Activated naive CD4-positive, alpha-beta T cell treated with anti-CD3 and anti-CD28 coated beads, Interleukin-2, amount 50 U/mL, for 72 hours (primary cell): ENCODE data around the gene TEX50. TPM values are rescaled to one million over a fixed set of nuclear protein-coding genes. Genes with fewer than 3 reads are reported as not detected.
"Not testable (repeated sequence)": the region's sequence is repeated elsewhere in the genome, so short reads cannot be mapped to it uniquely, and the experiment has no call there.

Experiments used
- ATAC-seq, 2 donors: fragments of 150-1000 bp; cut with Tn5 transposase; 2 replicates each; pipeline ENCODE4 v1.10.0; 2021; ENCODE audit warnings: mild to moderate bottlenecking in 2 of 2, moderate library complexity in 2 of 2
- DNase-seq, 2 donors: peaks; one replicate each; pipeline ENCODE4 v3.0.0; 2021 to 2022; ENCODE audit warnings: low spot score in 2 of 2
- H3K27ac Mint-ChIP-seq, 2 donors: one replicate each; pipeline ENCODE4 v1.8.0; 2022; ENCODE audit warnings: mild to moderate bottlenecking in 2 of 2, mixed read lengths in 2 of 2
- H3K36me3 Mint-ChIP-seq, 2 donors: one replicate each; pipeline ENCODE4 v1.8.0; 2022; ENCODE audit warnings: mixed read lengths in 2 of 2
- H3K9me3 Mint-ChIP-seq, 2 donors: one replicate each; pipeline ENCODE4 v1.8.0; 2022; ENCODE audit warnings: mixed read lengths in 2 of 2
- total RNA-seq, 2 donors: library from RNA; stranded (reverse); gene quantifications; one replicate each; pipeline ENCODE4 v1.2.3, GENCODE V29; 2022

The TEX50 gene, protein sequence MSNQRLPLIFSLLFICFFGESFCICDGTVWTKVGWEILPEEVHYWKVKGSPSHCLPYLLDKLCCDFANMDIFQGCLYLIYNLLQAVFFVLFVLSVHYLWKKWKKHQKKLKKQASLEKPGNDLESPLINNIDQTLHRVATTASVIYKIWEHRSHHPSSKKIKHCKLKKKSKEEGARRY
- not detected for total RNA-seq

DNA sequence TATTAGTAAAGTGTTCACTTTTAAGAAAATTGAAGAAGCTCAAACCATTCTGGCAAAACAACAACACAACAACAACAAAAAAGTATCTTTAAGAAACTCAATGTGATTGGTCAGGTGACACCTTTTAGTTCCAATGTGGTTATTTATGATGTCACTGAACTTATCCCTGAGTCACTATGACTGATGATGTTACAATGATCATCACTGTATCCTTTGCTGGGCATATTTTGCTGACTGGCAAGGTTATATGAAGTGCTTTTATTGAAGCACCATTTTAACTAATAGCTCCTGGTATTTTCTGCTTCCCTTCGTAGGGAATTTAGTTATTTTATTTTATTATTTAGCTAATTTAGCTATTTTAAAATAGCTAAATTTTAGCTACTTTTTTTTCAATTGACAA, at the start of gene TEX50:
TEX50 (plus strand) TSS at position 223 of the 400 bp plus-strand sequence. CDS start 184 bp downstream, outside the sequence.
- H3K9me3 Mint-ChIP-seq, result peaks cover 8 to 12% of the 10 kb centered on the region in 2 donors
- no peak for ATAC-seq
- DNase-seq, result no peak

GRCh38 chr1:173590557-173590956, 44.6 kb upstream of the TEX50 start:
- H3K27ac Mint-ChIP-seq, result no peak overlapping the region
- ATAC-seq (peak in 1 of 2 donors; percentile 46), DNase-seq (no peak)
- H3K9me3 Mint-ChIP-seq, result no peaks in the 10 kb centered on the region
- H3K36me3 Mint-ChIP-seq, result no peaks in the 10 kb centered on the region

More for the DNA sequence above, at the start of gene TEX50:
- Mint-ChIP-seq H3K27ac (no peak within 1 kb of the TSS), H3K36me3 (peaks cover 7 to 8% of the 10 kb centered on the region in 2 donors)

- not testable (repeated sequence) for H3K27ac Mint-ChIP-seq, H3K36me3 Mint-ChIP-seq, ATAC-seq, H3K9me3 Mint-ChIP-seq, DNase-seq
Measured at GRCh38 chr1:173591138-173591537, 44.0 kb upstream of the TEX50 start.

- ATAC-seq (no peak), DNase-seq (no peak)
- no peaks in the 10 kb centered on the region for H3K36me3 Mint-ChIP-seq
- no peak overlapping the region for H3K27ac Mint-ChIP-seq
- no peaks in the 10 kb centered on the region for H3K9me3 Mint-ChIP-seq
Measured at GRCh38 chr1:173596097-173596825, 38.9 kb upstream of the TEX50 start.

- H3K36me3 Mint-ChIP-seq, result no peaks in the 10 kb centered on the region
- H3K27ac Mint-ChIP-seq, result no peak overlapping the region
- no peaks in the 10 kb centered on the region for H3K9me3 Mint-ChIP-seq
- no peak for DNase-seq
- no peak for ATAC-seq
Measured at GRCh38 chr1:173601588-173601987, 33.5 kb upstream of the TEX50 start.

- DNase-seq (no peak), ATAC-seq (no peak)
- H3K36me3 Mint-ChIP-seq, result no peaks in the 10 kb centered on the region
- H3K9me3 Mint-ChIP-seq, result no peaks in the 10 kb centered on the region
- H3K27ac Mint-ChIP-seq, result no peak within 1 kb of the TSS
Measured at GRCh38 chr1:173603056-173603591, 32.0 kb upstream of the TEX50 start, which contains the start of gene SLC9C2. TSS of gene SLC9C2 (minus strand) at chr1:173603072. CDS start at chr1:173601776, 1,296 bp downstream.

GRCh38 chr1:173608503-173609216, 26.5 kb upstream of the TEX50 start:
- H3K9me3 Mint-ChIP-seq, result peaks cover 4% of the 10 kb centered on the region in 2 donors
- H3K36me3 Mint-ChIP-seq, result peaks cover 5 to 7% of the 10 kb centered on the region in 2 donors
- no peak overlapping the region for H3K27ac Mint-ChIP-seq
- no peak for DNase-seq
- no peak for ATAC-seq

DNA sequence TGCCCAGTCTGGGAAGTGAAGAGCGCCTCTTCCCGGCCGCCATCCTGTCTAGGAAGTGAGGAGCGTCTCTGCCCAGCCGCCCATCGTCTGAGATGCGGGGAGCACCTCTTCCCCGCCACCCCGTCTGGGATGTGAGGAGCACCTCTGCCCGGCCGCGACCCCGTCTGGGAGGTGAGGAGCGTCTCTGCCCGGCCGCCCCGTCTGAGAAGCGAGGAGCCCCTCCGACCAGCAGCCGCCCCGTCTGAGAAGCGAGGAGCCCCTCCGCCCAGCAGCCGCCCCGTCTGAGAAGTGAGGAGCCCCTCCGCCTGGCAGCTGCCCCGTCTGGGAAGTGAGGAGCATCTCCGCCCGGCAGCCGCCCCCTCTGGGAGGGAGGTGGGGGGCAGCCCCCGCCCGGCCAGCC, 22.1 kb upstream of the TEX50 start:
- not testable (repeated sequence) for H3K27ac Mint-ChIP-seq, H3K9me3 Mint-ChIP-seq, DNase-seq, ATAC-seq
- peaks cover 12 to 18% of the 10 kb centered on the region in 2 donors for H3K36me3 Mint-ChIP-seq

DNA sequence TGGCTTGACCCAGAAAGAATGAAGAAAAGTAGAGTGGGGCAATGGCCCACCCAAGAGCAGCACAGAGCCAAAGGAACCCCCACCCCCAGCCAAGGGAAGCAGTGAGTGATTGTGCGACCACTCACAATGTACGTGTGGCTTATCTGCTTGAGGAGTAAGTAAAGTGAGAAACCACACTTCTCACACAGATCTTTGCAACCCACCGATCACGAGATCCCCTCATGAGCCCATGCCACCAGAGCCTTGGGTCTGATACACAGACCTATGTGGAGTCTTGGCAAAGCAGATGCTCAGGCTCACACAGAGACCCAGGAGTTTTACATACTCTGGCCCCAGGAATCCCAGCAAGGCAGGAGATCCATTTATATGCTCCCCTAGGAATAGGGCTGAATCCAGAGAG, 18.3 kb upstream of the TEX50 start:
- ATAC-seq, result no peak

DNA sequence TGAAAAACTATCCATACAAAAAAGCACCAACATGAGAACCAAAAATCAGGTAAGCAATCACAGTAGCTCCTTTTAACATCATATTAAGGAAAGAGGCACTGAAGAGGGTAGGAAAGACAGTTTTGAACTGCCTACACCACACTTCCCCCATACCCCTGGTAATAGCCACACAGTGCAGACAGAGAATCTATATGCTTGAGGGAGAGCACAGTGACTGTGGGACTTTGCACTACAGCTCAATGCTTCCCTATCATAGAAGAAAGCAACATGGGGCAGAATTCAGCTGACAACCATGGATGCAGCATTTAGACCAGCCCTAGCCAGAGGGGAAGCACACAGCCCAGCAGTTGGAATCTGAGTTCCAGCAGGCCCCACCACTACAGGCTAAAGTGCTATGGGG, 7.9 kb upstream of the TEX50 start:
- no peak overlapping the region for H3K27ac Mint-ChIP-seq
- ATAC-seq (no peak), DNase-seq (no peak)
- peaks cover 0 to 6% of the 10 kb centered on the region in 2 donors for H3K36me3 Mint-ChIP-seq
- H3K9me3 Mint-ChIP-seq, result peaks cover 5 to 6% of the 10 kb centered on the region in 2 donors

More for the DNA sequence above, 18.3 kb upstream of the TEX50 start:
- H3K9me3 Mint-ChIP-seq, result peaks cover 28 to 30% of the 10 kb centered on the region in 2 donors
- DNase-seq, result no peak
- H3K36me3 Mint-ChIP-seq, result peaks cover 37 to 41% of the 10 kb centered on the region in 2 donors
- H3K27ac Mint-ChIP-seq, result no peak overlapping the region

GRCh38 chr1:173628888-173629287, 6.2 kb upstream of the TEX50 start:
- ATAC-seq, result no peak
- DNase-seq, result no peak

GRCh38 chr1:173637236-173638042, 2.3 kb downstream of the TEX50 start:
- H3K27ac Mint-ChIP-seq, result peak overlapping the region in 1 of 2 donors; percentile 70
- not testable (repeated sequence) for H3K36me3 Mint-ChIP-seq, DNase-seq, ATAC-seq
- peaks cover 8 to 12% of the 10 kb centered on the region in 2 donors for H3K9me3 Mint-ChIP-seq

More at GRCh38 chr1:173628888-173629287, 6.2 kb upstream of the TEX50 start:
- no peak overlapping the region for H3K27ac Mint-ChIP-seq
- no peaks in the 10 kb centered on the region for H3K36me3 Mint-ChIP-seq
- no peaks in the 10 kb centered on the region for H3K9me3 Mint-ChIP-seq

- DNase-seq, result no peak
- H3K9me3 Mint-ChIP-seq, result peaks cover 11 to 12% of the 10 kb centered on the region in 2 donors
- H3K36me3 Mint-ChIP-seq, result peaks cover 8 to 12% of the 10 kb centered on the region in 2 donors
- H3K27ac Mint-ChIP-seq, result peak overlapping the region in 1 of 2 donors; percentile 70
- no peak for ATAC-seq
Measured at GRCh38 chr1:173638043-173639021, 3.2 kb downstream of the TEX50 start.

DNA sequence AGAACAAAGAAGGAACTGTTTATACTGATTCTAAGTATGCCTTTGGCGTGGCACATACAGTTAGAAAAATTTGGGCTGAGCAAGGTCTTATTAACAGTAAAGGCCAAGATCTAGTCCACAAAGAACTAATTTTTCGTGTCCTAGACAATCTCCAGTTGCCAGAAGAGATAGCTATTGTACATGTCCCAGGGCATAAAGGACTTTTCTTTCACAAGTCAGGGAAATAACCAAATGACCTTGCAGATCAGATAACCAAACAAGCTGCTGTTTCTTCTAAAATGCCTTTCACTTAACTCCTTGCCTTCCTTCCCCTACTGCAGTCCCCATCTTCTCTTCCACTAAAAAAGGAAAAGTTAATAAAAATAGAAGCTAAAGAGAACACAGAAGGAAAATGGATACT, 4.0 kb downstream of the TEX50 start:
- H3K27ac Mint-ChIP-seq, result peak overlapping the region in 1 of 2 donors; percentile 12
- H3K9me3 Mint-ChIP-seq, result peaks cover 11 to 12% of the 10 kb centered on the region in 2 donors
- H3K36me3 Mint-ChIP-seq, result peaks cover 8 to 12% of the 10 kb centered on the region in 2 donors
- DNase-seq (no peak), ATAC-seq (no peak)
